NCI-H2029 (cell line): ENCODE measurements around the gene GTPBP3.
"Not testable (repeated sequence)": the region's sequence is repeated elsewhere in the genome, so short reads cannot be mapped to it uniquely, and the experiment has no call there.

Experiments
- DNase-seq: peaks from one replicate; lab custom pipeline; 2025; lab: John Stamatoyannopoulos, UW

The GTPBP3 gene, protein sequence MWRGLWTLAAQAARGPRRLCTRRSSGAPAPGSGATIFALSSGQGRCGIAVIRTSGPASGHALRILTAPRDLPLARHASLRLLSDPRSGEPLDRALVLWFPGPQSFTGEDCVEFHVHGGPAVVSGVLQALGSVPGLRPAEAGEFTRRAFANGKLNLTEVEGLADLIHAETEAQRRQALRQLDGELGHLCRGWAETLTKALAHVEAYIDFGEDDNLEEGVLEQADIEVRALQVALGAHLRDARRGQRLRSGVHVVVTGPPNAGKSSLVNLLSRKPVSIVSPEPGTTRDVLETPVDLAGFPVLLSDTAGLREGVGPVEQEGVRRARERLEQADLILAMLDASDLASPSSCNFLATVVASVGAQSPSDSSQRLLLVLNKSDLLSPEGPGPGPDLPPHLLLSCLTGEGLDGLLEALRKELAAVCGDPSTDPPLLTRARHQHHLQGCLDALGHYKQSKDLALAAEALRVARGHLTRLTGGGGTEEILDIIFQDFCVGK

DNA sequence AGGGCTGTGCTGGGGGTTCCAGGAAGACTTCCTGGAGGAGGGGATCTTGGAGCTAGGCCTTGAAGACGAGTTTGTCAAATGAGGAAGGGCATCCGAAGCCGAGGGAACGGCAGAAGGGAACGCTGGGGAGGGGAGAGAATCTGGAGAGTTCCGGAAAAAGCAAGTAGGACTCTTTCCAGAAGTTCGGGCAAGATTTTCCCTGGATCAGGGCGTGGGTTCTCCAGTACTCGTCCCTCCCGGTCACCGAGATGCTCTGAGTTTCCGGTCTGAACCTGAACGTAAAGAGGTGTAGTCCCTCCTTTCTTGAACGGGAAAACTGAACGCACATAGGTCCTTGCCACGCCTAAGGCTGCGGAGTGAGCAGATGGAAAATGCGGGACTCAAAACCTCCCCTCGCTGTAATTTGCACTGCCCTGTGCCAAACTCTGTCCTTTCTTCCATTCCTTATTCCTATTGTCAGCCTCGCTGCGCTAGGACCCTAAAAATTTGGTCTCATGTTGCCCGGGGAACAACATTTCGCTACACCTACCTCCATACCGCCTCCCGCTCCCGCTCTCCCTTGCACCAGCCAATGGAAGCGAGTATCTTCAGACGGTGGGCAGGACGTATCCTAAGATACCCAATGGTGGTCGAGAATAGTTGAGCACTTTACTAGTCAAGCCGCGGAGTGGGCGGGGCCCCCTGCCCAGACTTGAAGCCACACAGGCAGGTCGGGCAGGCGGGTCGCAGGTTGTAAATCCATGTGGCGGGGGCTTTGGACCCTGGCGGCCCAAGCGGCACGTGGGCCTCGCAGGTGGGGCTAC is at the start of gene GTPBP3:
Gene GTPBP3 (plus strand): TSS at position 682 of the 803 bp plus-strand sequence. CDS start 59 bp downstream, at position 741.
- DNase-seq, result peak; percentile 98

DNA sequence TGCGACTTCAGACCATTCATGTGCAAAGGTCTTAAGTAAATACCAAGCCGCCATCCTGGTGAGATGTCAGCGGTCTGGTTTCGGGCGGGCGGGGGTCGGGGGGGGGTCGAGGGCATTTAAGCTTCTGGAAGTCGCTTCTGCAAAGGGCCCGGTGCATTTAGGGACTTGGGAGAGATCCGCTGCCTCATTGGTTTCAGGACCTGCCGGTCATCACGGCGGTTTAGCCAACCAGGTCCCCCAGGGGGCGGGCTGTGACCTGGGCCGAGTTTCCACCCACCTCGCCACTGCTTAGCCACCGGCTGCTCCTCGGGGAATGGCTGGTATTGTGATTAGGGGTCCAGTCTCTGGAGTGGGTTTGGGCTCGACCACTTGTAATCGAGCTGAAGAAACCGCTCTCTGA is 47.9 kb upstream of the GTPBP3 start:
- peak; percentile 62 for DNase-seq

DNA sequence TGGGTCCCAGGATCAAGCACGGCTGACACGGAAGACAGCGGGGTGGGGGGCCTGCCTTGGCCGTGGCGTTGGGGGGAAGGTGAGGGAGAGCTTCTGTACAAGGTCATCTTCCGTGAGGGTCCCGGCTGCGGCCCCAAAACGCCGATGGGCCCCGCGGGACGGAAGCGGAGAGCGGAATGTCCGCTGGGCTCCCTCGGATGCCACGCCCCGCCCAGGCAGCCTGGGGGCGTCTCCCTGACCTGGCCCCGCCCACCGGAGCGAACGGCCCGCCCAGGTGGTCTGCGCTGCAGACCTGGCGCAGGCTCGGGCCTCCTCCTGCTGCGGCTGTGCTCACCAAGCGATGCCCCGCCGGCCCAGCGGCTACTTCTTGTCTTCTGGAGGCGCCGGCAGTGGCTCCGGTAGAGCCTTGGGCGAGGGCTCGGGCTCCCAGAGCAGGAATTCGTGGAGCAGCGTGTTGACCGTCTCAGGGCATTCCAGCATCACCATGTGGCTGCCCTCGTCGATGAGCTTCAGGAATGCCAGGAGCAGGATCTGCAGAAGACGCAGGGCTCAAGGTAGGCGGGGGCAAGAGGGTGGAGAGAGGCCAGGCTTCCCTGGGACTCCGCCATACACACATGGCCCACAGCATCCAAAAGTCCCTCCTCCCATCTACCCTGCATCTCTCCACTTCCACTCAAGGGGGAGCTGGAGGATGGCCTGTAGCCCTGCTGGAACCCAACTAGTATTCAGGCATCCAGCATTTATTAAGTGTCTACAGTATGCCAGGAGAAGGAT is 44.9 kb upstream of the GTPBP3 start:
- no peak for DNase-seq

DNA sequence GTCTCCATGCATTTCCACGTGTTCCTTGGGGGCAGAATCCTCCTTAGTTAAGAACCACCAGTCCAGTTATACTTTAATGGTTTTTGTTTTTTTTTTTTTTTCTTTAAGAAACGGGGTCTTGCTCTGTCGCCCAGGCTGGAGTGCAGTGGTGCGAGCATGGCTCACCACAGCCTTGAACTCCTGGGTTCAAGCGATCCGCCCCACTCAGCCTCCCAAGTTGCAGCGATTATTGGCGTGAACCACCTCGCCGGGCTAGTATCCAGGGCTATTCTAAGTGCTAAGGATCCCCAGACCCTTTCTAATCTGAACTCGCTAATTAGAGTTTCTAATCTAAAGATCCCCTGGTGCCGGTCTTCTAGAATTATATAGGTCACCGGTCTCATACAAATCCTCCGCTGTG is 43.7 kb upstream of the GTPBP3 start:
- DNase-seq, result no peak

DNA sequence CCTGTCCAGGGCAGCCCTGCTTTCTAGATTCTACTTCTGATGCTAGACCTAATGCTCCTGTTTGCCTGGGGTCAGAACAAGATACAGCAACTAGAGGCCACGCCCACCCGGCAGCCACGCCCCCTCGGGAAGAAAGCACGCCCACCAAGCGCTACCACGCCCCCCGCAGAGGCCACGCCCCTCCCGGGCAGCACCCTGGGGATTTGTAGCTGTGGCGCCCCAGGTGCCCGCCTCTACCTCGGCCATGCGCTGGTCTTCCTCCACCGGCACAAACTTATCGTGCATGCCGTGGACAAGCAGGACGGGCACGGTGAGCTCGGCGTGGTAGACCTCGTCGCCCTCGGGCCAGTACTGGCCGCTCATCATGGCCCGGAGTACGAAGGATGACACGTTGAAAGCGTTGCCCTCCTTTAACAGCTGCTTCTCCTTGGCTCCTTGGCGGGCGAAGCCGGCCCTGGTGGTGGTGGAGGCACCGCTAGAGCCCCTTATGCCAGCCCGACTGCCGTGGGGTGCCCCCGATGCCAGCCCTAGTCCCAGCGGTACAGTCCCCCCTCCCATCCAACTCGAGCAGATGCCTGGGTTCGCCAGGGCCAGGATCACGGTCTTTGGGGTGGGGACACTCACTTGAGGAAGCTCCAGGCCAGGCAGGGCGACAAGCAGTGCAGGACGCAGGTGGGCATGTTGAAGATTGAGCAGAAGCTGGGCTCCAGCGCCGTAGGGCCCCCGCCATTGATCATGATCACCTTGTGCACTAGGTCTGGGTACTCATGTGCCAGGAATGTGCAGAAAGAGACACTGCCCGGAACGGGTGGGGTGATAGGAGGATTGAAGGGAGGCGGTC is 43.1 kb upstream of the GTPBP3 start:
- no peak for DNase-seq

DNA sequence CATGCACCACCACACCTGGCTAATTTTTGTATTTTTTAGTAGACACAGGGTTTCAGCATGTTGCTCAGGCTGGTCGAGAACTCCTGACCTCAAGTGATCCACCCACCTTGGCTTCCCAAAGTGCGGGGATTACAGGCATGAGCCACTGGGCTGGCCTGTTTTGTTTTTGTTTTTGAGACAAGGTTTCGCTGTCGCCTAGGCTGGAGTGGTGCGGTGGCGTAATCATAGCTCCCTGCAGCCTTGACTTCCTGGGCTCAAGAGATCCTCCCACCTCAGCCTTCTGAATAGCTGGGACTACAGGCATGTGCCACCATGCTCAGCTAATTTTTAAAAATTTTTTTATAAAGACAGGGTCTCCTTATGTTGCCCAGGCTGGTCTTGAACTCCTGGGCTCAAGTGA is 41.8 kb upstream of the GTPBP3 start:
- not testable (repeated sequence) for DNase-seq

DNA sequence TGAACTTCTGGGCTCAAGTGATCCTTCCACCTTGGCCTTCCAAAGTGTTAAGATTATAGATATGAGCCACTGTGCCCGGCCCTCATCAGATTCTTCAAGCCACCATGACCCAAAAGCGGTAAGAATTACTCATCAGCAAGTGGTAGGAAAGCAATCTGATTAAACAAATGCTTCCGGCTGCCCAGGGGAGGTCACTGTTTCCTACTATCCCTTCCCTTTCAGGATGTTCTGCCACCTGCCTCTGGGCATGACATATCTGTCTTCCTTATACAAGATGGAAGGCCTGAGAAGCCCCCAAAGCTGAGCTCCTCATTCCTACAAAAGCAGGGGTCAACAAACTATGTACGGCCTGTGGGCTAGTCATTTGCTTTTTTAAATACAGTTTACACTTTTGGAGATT is 41.1 kb upstream of the GTPBP3 start:
- no peak for DNase-seq

DNA sequence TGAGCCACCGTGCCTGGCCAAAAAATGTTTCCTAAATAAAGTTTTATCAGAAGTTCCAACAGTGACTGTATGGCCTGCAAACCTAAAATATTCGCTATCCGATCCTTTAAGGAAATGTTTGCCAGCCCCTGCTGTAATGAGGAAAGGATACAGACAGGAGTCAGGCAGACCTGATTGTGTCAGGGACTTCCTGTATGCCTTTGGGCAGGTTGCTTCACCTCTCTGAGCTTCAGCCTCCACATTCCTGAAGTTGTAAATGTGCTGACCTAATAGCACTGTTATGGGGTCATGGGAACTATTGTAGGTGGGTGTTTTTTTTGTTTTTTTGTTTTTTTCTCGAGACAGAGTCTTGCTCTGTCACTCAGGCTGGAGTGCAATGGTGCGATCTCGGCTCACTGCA is 40.4 kb upstream of the GTPBP3 start:
- DNase-seq, result no peak

DNA sequence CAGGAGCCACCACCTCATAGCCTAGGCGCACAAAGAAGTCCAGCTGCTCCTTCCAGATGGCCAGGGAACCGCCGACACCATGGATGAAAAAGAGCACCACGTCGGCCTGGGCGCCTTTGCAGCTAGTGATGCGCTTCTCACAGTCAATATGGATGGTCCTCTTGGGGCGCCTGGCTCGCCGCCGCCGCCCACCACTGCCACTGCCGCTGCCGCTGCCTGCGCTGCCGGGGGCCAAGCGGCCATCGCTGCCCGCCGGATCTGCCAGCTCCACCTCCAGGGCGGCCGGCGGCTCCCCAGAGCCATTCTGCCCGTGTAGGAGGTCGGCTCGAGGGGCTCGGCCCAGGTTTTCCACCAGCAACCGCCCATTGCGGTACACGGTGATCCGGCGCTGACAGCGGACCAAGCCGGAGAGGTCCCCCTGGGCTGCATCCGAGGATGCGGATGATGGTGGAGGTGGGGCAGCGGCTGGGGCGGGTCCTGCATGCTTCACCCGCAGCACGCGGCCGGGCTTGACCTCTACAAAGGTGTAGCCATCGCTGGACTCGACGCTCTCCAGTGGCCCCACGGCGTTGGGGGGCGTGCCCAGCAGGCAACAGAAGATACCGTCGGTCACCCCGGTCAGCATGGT is 36.2 kb upstream of the GTPBP3 start:
- no peak for DNase-seq

DNA sequence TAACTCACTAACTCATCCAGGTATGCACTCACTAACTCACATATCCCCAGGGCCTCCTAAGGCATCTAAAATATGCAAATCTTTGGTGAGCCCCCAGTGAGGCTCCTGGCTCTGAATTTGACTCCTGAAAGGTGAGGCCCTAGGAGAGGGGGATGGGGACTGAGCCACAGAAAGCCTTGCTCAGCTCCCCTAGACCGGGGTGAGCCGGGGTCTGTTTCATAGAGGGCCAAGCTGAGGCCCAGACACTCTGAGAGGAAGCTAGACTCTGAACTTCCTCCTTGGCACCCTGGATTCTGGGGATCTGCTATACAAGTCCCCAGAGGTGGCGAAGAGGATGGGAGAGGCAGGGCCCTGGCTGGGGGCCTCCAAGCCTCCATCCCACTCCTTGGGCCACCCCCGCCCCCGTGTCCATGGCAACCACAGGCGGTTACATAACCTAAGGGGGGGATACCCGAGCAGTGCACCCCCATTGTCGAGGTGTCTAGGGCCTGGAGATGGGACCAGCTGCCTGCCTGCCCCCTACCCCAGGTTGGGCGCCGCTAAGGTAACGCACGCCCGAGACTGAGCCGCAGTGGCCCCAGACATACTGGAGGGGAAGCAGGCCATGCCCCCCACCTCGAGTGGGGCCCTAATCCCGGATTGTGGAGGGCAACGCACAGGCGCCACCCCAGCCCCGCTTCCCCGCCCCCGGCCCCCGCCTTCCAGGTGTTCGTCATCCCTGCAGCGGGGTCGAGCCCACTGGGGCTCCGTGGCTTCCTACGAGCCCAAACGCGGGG is 34.8 kb upstream of the GTPBP3 start:
- no peak for DNase-seq

DNA sequence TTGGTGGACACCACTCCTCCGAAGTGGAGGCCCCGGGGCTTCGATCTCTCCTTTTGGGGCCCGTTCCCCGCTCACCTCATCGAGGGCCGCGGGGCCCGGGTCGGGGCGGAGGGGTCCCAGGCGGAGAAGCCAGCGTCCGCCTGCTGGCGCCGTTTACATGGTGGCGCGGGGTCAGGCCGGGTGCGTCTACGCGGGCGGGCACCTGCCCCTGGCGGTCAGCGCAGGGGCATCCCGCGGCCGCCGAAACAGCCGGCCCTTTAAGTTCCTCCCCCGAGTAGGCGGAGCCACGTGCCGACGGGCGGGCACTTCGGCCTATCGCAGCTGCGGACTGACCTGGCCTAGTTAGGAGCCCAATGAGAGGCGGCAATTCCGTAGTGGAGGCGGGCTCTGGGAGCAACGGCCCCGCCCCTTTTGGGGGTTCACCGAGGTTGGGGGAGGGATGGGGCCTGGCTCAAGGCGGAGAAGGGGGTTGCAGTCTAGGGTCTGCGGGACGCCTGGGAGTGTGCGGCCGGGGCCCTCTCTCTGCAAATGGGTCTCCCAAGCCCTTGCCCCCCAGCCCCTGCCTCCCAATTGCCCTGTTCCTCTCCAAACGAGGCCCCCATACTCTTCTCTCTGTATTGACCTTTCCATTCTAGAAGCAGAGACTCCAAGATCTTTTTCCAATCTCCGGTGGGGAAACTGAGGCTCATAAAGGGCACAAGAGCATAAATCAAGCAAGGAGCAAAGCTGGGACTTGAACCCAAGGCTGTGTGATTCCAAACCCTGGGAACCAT is 34.0 kb upstream of the GTPBP3 start, which contains the start of gene ABHD8:
Gene ABHD8 (minus strand): TSS at position 259 of the 773 bp plus-strand sequence. CDS start 1,809 bp downstream, outside the sequence.
- DNase-seq, result peak; percentile 91

DNA sequence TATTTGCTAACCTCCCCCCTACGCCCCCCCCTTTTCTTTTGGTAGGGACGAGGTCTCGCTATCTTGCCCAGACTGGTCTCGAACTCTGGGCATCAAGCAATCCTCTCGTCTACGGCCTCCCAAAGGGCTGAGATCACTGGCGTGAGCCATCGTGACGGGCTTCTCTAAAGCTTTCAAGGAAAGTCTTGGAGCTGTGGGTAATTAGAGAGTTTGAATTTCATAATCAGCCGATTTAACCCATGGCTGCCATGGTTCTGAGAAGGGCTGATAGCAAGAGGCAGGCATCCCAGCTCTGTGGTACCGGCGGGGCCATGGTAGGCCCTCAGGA is 33.4 kb upstream of the GTPBP3 start:
- DNase-seq, result no peak

DNA sequence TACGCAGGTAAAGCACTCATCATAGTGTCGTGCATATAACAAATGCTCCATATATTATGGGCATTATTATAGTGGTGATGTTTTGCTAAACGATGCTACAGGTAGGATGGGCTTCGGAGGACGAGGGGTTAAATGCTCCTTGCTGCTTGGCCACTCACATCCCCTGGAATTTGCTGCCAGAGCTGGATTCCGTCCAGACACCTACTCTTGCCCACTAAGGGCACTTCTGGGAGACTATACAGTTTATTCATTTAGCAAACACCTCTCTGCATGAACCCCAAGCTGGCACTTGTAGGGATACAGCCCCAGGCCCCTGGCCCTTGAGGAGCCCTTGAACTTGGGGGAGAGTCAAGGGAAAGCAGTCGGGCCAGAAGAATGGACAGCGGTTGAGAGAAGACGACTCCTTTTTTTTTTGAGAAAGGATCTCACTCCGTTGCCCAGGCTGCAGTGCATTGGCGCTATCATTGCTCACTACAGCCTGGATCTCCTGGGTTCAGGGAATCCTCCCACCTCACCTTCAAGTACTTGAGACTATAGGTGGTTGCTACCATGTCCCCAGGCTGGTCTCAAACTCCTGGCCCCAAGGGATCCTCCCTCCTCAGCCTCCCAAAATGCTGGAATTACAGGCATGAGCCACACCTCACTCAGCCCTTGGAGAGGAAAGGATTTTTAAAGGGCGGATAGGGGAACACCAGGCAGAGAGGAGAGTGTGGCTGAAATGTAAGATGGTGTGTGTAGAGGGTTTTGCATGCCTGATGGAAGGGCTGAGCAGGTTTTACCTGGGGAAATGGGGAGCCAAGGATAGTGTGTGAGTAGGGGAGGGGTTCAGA is 32.8 kb upstream of the GTPBP3 start:
- DNase-seq, result no peak

DNA sequence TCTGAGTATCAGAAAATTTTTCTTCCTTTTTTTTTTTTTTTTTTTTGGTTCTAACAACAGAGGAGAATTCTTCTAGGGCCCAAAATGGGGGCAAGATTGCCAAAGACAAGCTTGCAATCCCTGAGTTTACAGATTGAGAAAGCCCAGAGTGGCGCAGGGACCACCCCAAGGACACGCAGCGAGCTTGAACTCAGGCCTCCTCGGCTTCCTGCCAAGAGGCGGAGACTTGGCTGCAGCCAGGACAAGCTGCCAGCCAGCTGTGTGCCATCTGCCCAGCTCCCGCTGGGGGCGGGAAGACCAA is 32.2 kb upstream of the GTPBP3 start:
- DNase-seq, result no peak

DNA sequence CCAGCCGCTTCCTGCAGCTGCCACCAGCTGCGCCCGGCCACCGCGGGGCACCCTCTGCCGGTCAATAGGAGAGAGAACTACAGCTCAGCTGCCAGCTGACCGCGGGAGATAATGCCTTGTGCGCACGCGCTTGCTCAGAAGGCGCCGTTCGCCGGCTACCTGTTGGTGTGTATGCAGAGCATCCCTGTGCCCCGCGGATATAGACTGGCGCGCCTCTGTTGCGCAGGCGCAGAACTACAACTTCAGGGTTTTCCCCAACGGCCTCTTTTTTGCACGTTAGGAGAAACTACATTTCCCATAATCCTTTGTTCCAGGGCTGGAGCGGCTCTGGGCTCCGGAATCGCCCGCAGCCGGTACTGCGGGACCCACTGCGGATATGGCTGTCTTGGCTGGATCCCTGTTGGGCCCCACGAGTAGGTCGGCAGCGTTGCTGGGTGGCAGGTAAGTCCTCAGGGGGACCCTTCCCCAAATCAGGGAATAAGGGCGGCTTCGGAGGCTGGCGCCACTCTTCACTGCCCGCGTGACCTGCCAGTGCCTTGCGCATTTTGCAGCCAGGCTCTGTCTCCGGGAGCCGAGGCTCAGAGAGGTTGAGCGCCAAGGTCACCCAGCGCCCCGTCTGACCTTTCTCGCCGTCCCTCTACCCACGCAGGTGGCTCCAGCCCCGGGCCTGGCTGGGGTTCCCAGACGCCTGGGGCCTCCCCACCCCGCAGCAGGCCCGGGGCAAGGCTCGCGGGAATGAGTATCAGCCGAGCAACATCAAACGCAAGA is 31.7 kb upstream of the GTPBP3 start, which contains the start of gene MRPL34:
Gene MRPL34 (plus strand): TSS at position 356 of the 768 bp plus-strand sequence. CDS start 21 bp downstream, at position 377.
- peak; percentile 99 for DNase-seq

DNA sequence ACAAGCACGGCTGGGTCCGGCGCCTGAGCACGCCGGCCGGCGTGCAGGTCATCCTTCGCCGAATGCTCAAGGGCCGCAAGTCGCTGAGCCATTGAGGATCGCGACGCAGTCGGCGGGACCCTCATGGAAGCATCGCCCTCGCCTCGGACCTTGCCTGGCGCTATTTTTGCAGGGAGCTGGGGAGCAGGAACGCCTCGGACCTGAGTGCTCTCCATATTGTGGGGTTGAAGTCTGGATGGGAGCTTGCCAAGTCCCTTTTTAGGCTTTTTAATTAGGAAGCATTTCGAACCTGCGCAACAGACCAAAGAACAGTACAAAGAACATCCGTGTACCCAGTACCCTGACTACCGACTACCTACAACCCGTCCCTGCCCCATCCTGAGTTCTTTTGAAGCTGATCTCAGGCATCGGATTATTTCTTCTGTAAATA is 31.1 kb upstream of the GTPBP3 start:
- no peak for DNase-seq

DNA sequence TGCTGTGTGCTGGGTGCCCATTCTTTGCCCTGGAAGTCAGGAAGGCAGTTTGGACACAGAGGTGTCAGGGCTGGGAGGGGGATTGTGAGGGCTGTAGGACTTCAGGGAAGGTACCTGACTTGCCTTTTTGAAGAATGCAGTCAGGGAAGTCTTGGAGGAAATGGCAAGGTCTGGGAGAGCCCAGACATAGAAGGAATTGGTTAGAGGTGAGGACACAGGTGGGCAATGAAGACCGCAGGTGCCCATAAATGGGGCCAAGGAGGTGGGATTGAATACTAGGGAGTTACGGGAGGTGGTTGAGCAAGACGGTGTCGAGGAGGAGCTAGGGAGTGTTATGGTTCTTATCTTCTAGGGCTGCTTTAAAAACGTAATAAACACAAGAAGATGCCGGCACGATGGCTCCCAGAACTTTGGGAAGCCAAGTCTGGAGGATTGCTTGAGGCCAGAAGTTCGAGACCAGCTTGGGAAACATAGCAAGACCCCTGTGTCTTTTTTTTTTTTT is 29.4 kb upstream of the GTPBP3 start:
- DNase-seq, result no peak
